Right atrium auricular region (tissue), 2 donors: Measurements from ENCODE around the gene DNAAF8. TPM values are rescaled to one million over a fixed set of nuclear protein-coding genes. Genes with fewer than 3 reads are reported as not detected.

Source experiments
- DNase-seq: peaks from one replicate; pipeline ENCODE4 v3.0.0-alpha.2; 2019; ENCODE audit warnings: low spot score
- H3K27ac ChIP-seq, 2 donors: fragments of 200-600 bp; sonication (generic); 1 replicate in 1 of 2; 2 replicates in 1 of 2; pipeline ENCODE4 v1.5.1; 2016 to 2019
- H3K27me3 ChIP-seq, 2 donors: fragments of 200-600 bp; sonication (generic); one replicate each; pipeline versions ENCODE4 v1.5.1 to v1.6.0; 2017 to 2019
- H3K36me3 ChIP-seq: fragments of 200-600 bp; sonication (generic); one replicate; pipeline ENCODE4 v1.5.1; 2016
- H3K4me1 ChIP-seq, 2 donors: fragments of 200-600 bp; sonication (generic); one replicate each; pipeline versions ENCODE4 v1.5.1 to v1.6.0; 2017 to 2019
- H3K4me3 ChIP-seq, 2 donors: fragments of 200-600 bp; sonication (generic); 1 replicate in 1 of 2; 2 replicates in 1 of 2; pipeline ENCODE4 v1.5.1; 2017 to 2019; ENCODE audit warnings: mild to moderate bottlenecking in 1 of 2, moderate library complexity in 1 of 2
- H3K9me3 ChIP-seq, 2 donors: fragments of 200-600 bp; sonication (generic); one replicate each; pipeline ENCODE4 v1.5.1; 2019
- CTCF ChIP-seq, 2 donors: fragments of 200-600 bp; sonication (generic); IDR thresholded peaks; one replicate each; pipeline ENCODE4 v1.5.1; 2019; ENCODE audit warnings: antibody characterized with exemption in 2 of 2
- total RNA-seq, 2 donors: library from RNA; depleted of rRNA; stranded (reverse); fragments of >200 nt; gene quantifications; one replicate each; pipeline ENCODE4 v1.1.0, GENCODE V29; 2016

DNAAF8 gene
- total RNA-seq, 2 donors from 2014 or later, result 0.39 to 0.44 TPM

GRCh38 chr16:4723071-4723767 is 11.1 kb upstream of the DNAAF8 start:
- Histone ChIP-seq H3K36me3 (peaks cover 21% of the 10 kb centered on the region), H3K27ac (no peak overlapping the region), H3K4me3 (no peak overlapping the region), H3K9me3 (no peaks in the 10 kb centered on the region), H3K4me1 (no peaks in the 10 kb centered on the region), H3K27me3 (no peaks in the 10 kb centered on the region)
- no peak for TF ChIP-seq CTCF (IDR thresholded peaks at IDR 0.05)
- DNase-seq, result no peak

- Histone ChIP-seq H3K4me3 (no peak overlapping the region), H3K9me3 (no peaks in the 10 kb centered on the region), H3K4me1 (no peaks in the 10 kb centered on the region), H3K27ac (no peak overlapping the region), H3K27me3 (no peaks in the 10 kb centered on the region), H3K36me3 (peaks cover 27% of the 10 kb centered on the region)
- DNase-seq, result no peak
- no peak for TF ChIP-seq CTCF (IDR thresholded peaks at IDR 0.05)
These were observed 9.6 kb upstream of the DNAAF8 start for GRCh38 chr16:4724661-4725270.

GRCh38 chr16:4726616-4727015 is 7.7 kb upstream of the DNAAF8 start:
- Histone ChIP-seq H3K4me1 (no peaks in the 10 kb centered on the region), H3K9me3 (no peaks in the 10 kb centered on the region), H3K36me3 (peaks cover 29% of the 10 kb centered on the region), H3K27me3 (no peaks in the 10 kb centered on the region), H3K27ac (no peak overlapping the region), H3K4me3 (no peak overlapping the region)
- no peak for TF ChIP-seq CTCF (IDR thresholded peaks at IDR 0.05)
- no peak for DNase-seq

GRCh38 chr16:4728676-4729075 is 5.7 kb upstream of the DNAAF8 start:
- Histone ChIP-seq H3K4me1 (no peaks in the 10 kb centered on the region), H3K4me3 (no peak overlapping the region), H3K36me3 (peaks cover 24% of the 10 kb centered on the region), H3K9me3 (no peaks in the 10 kb centered on the region), H3K27ac (no peak overlapping the region), H3K27me3 (no peaks in the 10 kb centered on the region)
- TF ChIP-seq CTCF (IDR thresholded peaks at IDR 0.05), result no peak
- DNase-seq, result no peak

- Histone ChIP-seq H3K36me3 (peaks cover 22% of the 10 kb centered on the region), H3K4me3 (no peak overlapping the region), H3K4me1 (peaks cover 0 to under 1% of the 10 kb centered on the region in 2 donors), H3K9me3 (no peaks in the 10 kb centered on the region), H3K27me3 (no peaks in the 10 kb centered on the region), H3K27ac (no peak overlapping the region)
- no peak for DNase-seq
- no peak for TF ChIP-seq CTCF (IDR thresholded peaks at IDR 0.05)
These were observed 4.5 kb upstream of the DNAAF8 start for GRCh38 chr16:4729876-4730275.
